ENCODE results near the gene TARS1.
"Not testable (repeated sequence)": the region's sequence is repeated elsewhere in the genome, so short reads cannot be mapped to it uniquely, and the experiment has no call there.

TARS1 gene

DNA sequence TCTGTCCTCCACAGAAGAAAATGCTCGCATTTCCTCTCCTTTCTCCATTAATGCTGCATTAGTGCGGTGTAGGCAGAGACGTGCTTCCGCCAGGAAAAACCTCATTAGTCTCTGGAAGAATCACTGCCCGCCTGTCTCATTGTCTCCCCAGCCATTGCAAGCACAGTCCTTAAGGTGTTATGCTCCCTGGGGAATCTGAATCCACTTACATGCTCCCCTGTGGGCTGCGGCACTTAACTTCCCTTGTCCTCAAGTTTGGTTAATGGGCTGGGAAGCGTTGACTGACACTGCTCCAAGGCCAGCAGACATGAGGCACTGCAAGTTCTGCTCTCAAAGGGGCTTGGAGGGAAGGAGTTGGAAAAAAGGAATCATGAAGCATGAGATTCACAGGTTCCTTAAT lies 41.6 kb downstream of the TARS1 start:
- in situ Hi-C loops (cut with HindIII; ENCODE audit: low sequenced_read_pairs) = no loop called here

DNA sequence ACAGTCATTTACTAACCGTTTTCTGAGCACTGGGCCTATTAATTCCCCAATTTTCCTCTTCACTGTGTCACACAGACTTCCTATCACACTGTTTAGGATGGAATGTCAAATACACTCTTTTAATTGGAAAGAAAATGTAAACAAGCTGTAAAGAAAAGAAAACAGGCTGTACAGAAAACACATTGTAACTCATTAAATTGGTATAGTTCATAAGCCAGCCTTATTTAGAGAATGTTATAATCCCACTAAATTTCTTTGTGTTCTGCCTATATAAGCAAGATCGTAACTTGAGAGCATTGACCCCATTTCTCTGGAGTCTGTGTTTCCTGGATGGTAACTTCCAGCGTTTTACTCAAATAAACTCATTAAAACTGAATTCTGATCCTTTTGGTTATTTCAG lies 46.5 kb downstream of the TARS1 start:
- in situ Hi-C loops (cut with HindIII; ENCODE audit: low sequenced_read_pairs) = no loop called here

DNA sequence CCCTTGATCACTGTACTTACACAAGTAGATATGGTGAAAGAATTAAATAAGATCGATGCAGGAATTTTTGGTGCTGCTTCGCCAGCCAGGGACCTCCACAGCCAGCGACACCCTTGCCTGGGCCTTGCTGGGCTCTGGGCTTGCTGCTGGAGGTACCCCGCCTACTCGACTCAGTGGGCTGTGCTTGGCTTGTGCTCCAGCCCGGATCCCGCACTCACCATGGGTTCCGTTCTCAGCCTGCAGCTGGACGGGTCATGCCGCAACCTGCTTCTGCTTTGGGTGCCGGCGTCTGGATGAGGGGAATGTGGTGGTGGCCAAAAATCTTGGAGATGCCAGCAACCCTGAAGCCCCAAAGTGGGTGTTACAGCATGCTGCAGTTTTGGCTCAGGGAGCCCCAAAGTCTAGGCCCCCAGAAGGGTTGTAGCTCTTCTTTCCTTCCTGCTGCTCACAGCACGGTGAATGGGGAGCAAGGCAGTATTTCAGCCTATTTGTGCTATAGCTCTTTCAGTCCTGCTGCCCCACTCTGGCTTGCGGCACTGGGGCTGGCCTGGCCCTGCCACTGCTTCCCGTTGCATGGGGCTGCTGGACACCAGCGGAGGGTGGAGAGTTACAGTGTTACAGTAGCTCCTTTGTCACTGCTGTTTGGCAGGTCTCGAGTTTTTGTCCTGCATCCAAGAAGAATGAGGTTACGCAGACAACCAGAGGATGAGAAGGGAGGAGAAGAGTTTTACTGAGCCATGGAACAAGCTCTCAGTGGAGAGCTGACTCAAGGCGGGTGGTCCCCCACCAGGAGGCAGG lies 48.0 kb downstream of the TARS1 start:
- in situ Hi-C loops (cut with HindIII; ENCODE audit: low sequenced_read_pairs) = no loop called here

DNA sequence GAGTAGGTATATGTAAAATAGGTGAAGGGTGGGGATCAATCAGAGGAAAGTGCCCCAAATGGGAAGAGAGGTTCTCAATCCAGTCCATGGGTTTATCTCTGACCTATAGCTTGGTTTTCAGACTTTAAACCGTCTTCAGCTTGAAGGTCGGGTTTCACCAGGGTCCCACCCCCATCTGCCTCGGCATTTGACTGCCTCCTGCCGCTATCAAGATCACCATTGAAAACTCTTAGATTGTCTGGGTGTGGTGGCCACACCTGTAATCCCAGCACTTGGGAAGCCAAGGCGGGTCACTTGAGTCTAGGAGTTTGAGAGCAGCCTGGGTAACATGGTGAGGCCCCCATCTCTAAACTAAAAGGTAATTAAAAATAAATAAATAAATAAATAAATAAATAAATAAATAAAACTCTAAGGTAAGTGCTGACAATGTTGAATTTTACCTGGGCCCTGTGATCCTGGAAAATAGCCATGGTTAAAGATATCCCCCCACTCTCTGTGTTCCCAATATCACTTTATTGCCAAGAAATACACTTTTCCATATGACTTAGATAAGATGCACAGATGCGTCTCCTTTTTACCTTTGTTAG lies 48.8 kb downstream of the TARS1 start:
- in situ Hi-C loops (cut with HindIII; ENCODE audit: low sequenced_read_pairs) = no loop called here

DNA sequence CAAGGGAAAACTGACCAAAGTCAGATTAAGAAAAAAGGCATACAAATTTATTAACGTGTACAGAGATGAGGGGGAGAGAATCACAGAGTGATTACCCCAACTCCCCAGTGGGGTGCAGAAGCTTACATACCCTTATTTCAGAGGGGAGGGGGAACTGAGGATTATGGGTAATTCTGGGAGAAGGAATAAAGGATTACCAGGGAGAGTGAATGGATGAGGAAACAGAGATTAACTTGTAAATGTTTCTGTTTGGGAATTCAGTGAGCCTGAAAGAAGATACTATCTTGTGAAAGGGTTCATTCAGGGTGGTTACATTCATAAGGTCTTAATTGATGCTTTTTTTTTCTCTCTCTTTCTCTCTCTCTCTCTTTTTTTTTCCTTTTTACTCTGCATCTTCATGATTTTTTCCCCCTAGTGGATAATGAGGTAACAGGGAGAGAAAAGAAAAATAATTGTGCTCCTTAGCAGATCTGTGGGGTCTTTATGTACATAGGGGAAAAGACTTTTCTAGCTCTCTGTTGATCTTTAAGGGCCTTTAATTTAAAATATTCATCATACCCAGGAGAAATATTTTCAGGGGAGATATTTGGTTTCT lies 49.4 kb downstream of the TARS1 start:
- in situ Hi-C loops (cut with HindIII; ENCODE audit: low sequenced_read_pairs) = no loop called here

DNA sequence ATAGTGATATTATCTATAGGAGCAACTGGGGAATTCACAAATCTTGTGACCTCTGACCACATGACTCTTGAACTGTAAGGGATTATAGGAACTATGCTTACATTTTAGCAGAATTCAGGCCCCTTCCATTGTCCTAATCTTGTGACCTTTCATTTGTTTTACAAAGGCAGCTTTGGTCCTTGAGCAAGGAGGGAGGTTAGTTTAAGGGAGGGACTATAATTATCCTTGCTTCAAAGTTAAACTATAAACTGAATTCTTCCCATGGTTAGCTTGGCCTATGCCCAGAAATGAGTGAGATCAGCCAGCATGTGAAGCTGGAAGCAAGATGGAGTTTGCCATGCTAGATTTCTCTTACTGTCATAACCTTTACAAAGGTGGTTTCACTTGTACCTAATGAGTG lies 51.2 kb downstream of the TARS1 start:
- in situ Hi-C loops (cut with HindIII; ENCODE audit: low sequenced_read_pairs) = no loop called here

DNA sequence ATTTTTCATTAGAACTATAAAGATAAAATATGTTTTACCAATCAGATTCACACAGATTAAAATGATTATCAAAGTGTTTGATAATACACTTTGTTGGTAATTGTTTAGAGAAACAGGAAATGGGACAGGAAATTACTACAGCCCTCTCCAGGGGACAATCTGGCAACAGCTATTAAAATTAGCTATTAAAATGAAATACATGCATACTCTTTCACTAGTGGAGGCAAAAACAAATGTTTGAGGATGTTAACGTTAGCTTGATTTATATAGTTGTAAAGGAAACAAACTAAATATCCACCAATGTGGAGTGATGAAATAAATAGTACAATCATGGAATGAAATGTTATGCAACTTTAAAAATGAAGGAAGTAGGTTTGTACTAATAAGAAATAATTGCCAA lies 53.7 kb downstream of the TARS1 start:
- in situ Hi-C loops (cut with HindIII; ENCODE audit: low sequenced_read_pairs) = no loop called here

DNA sequence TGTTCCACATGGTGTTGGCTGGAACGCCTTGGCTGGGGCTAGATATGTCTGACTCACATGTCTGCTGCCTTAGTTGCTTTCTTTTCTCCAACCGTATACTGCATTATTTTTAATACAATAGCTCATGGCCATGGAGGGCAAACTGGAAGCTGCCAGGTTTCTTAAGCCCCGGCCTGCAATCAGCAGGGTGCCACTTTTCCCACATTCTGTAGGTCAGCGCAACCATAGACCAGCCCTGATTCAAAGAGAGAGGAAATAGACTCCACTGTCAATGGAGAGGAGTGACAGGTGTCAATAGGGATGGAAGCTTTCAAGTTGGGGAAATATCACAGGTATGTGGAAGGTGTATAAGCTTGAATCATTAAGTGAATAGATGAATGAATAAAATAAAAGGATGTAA lies 60.5 kb downstream of the TARS1 start:
- in situ Hi-C loops (cut with HindIII; ENCODE audit: low sequenced_read_pairs) = no loop called here

DNA sequence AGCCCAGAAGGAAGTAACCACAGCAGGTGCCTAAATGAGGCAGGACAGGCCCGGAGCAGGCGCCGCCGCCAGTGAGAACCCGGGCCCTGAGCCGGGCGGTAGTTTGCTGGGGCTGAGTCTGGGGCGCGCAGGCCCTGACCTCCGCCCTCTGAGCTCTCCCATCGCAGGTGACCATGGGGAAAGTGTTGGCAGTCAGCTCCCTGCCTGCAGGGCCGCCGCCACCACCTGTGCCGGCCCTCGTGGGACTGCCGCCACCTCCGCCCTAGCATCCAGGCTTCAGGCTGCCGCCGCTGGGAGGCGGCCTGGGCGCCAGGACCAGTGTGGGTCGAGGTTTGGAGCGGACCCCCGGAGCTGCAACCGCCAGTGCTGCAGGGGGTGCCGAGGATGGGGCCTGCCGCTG lies 61.1 kb downstream of the TARS1 start:
- in situ Hi-C loops (cut with HindIII; ENCODE audit: low sequenced_read_pairs) = no loop called here

DNA sequence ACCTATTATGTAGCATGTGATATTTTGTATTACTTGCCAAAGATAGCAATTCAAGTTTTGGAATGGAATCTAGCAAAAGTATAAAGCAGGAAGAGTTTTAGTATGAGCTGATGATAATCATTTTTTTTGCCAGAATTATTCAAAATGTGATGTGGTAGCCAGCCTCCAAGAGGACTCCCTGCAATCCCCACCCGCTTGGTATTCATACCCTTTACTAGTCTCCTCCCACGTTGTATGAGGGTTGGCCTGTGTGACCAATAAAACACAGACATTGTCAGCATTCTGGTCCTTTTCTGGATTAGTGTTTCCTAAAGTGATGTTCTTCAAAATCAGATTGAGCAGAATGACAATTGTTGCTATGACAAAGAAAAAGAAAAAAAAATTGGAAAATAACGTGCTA lies 63.8 kb downstream of the TARS1 start:
- in situ Hi-C loops (cut with HindIII; ENCODE audit: low sequenced_read_pairs) = no loop called here

DNA sequence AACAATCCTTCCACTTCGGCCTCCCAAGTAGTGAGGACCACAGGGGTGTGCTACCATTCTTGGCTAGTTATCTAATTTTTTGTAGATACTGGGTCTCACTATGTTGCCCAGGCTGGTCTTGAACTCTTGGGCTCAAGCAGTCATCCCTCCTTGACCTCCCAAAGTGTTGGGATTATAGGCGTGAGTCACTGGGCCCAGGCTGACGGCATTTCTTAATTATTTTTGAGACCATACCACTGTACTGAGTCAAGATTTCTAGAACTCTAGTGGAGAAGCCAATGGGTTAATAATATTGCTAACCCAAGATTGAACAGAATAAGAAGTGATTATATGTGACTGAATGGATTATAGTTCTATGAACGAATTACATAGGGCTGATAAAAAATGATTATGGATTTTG lies 66.7 kb downstream of the TARS1 start:
- in situ Hi-C loops (cut with HindIII; ENCODE audit: low sequenced_read_pairs) = no loop called here

DNA sequence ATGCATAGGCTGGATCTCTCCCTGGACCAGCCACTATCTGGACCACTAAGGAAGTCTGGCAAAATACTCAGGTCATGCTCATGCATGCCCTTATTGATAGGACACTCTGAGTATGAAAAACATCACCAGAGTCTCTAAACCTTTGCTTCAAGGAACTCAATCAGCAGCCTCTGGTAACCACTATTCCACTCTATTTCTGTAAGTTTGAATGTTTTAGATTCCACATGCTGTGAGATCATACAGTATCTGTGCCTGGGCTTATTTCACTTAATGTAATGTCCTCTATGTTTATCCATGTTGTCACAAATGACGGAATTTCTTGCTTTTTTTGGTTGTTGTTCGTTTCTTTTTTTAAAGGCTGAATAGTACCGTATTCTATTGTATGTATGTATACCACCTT lies 68.3 kb downstream of the TARS1 start:
- in situ Hi-C loops (cut with HindIII; ENCODE audit: low sequenced_read_pairs) = no loop called here

DNA sequence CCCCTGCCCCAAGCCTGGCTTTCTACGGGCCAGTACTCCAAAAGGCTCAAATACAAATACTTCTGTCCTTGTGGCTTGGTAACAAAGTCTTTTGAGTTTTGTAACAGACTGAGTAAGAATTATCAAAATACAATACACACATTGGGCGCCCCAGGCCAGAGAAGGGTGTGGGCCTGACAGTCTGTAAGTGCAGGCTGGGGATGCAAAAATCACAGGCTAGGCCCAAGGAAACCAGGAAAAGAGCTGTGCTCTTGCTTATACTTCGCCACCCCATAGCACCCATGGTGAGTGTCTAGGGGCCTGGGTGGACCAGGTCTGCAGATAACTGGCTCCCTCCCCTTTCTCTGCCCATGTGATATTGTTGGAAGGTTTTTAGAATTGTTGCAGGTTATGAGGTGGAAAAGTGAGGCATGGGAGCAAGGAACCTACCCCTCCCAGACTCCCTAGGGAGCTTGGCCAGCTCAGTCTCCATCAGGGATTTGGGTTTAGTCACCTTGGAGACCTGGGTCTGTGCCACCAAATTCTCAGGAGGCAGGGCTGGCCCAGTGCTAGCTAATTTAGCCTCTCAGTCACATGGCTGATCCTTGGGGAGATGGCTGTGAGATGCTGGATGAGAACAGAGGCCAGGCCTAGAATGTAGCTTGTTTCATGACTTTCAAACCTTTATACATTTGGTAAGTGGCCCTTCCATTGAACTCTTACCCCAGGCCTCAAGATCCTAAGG lies 72.9 kb downstream of the TARS1 start:
- in situ Hi-C loops (cut with HindIII; ENCODE audit: low sequenced_read_pairs) = no loop called here

DNA sequence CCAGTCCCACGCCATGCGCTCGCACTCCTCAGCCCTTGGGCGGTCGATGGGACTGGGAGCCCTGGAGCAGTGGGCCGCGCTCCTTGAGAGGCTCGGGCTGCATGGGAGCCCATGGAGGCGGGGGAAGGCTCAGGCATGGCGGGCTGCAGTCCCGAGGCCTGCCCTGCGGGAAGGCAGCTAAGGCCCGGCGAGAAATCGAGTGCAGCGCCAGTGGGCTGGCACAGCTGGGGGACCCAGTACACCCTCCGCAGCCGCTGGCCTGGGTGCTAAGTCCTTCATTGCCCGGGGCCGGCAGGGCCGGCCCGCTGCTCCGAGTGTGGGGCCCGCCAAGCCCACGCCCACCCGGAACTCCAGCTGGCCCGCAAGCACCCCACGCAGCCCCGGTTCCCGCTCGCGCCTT lies 74.6 kb downstream of the TARS1 start:
- in situ Hi-C loops (cut with HindIII; ENCODE audit: low sequenced_read_pairs) = not testable (repeated sequence)

DNA sequence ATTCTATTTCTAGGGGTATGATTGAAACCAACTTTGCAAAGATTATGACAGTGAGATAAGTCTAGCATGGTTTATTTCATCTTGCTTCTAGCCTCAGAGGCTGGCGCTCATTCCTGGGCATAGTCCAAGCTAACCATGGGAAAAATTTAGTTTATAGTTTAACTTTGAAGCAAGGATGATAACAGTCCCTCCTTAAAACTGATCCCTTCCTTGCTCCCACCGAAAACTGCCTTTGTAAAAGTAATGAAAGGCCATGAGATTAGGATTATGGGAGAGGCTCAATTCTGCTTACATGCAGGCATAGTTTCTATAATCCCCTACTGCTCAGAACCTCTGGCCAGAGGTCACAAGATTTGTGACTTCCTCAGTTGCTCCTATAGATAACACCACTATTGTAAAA lies 75.7 kb downstream of the TARS1 start:
- in situ Hi-C loops (cut with HindIII; ENCODE audit: low sequenced_read_pairs) = no loop called here

All from endothelial cell of hepatic sinusoid (primary cell).